Right lobe of liver (tissue), 4 donors: ENCODE measurements around the gene LSM2.

Source experiments
- CTCF ChIP-seq, 4 donors: fragments of 200-600 bp in 3 of 4; fragments of 450-650 bp in 1 of 4; IDR thresholded peaks; one replicate each; pipeline versions ENCODE4 v1.5.1 to v1.8.0; 2016 to 2022; ENCODE audit warnings: antibody characterized with exemption in 4 of 4, mild to moderate bottlenecking in 2 of 4
- POLR2A ChIP-seq: fragments of 450-650 bp; IDR thresholded peaks from one replicate; pipeline ENCODE4 v1.6.1; 2017; ENCODE audit warnings: antibody characterized with exemption, mild to moderate bottlenecking
- donor health status: DM: no; HTN: no; CAD: no.
- donor health status: DM: no; HTN: no; CAD: no.
- donor health status: DM: no; HTN: yes; CAD: no.

GRCh38 chr6:31770860-31771259 is 35.9 kb downstream of the LSM2 start:
- TF ChIP-seq POLR2A (no peak), CTCF (IDR thresholded peaks at IDR 0.05) (no peak)
